ENCODE data around the gene DPY30.
A peak's percentile ranks its signal among the peaks of the same experiment; 100 is the strongest.

Gene DPY30

GRCh38 chr2:32009516-32010256 is 29.9 kb downstream of the DPY30 start:
- DNase-seq (ENCODE audit: low spot score), result peak; percentile 78

GRCh38 chr2:32008805-32009515 is 30.6 kb downstream of the DPY30 start:
- no peak for DNase-seq (ENCODE audit: low spot score)

GRCh38 chr2:32007121-32007391 is 32.5 kb downstream of the DPY30 start:
- no peak for DNase-seq (ENCODE audit: low spot score)

- DNase-seq (ENCODE audit: low spot score), result no peak
These were observed 34.1 kb downstream of the DPY30 start for GRCh38 chr2:32005371-32005976.

- no peak for DNase-seq (ENCODE audit: low spot score)
These were observed 35.8 kb downstream of the DPY30 start for GRCh38 chr2:32003791-32004190.

GRCh38 chr2:32002406-32002805 is 37.2 kb downstream of the DPY30 start:
- DNase-seq (ENCODE audit: low spot score), result no peak

GRCh38 chr2:31999438-31999837 is 40.2 kb downstream of the DPY30 start:
- DNase-seq (ENCODE audit: low spot score), result no peak

GRCh38 chr2:31998731-31999383 is 40.7 kb downstream of the DPY30 start:
- DNase-seq (ENCODE audit: low spot score), result no peak

- DNase-seq (ENCODE audit: low spot score), result no peak
These were observed 42.0 kb downstream of the DPY30 start for GRCh38 chr2:31997653-31998052.

GRCh38 chr2:31996571-31997150 is 42.9 kb downstream of the DPY30 start:
- no peak for DNase-seq (ENCODE audit: low spot score)

GRCh38 chr2:31992934-31993333 is 46.7 kb downstream of the DPY30 start:
- no peak for DNase-seq (ENCODE audit: low spot score)

GRCh38 chr2:31992025-31992579 is 47.5 kb downstream of the DPY30 start:
- DNase-seq (ENCODE audit: low spot score), result no peak

- no peak for DNase-seq (ENCODE audit: low spot score)
These were observed 49.7 kb downstream of the DPY30 start for GRCh38 chr2:31989946-31990345.

- DNase-seq (ENCODE audit: low spot score), result peak; percentile 62
These were observed 52.0 kb downstream of the DPY30 start for GRCh38 chr2:31987454-31988220.

GRCh38 chr2:31986906-31987305 is 52.7 kb downstream of the DPY30 start:
- no peak for DNase-seq (ENCODE audit: low spot score)

- no peak for DNase-seq (ENCODE audit: low spot score)
These were observed 55.7 kb downstream of the DPY30 start for GRCh38 chr2:31983762-31984467.

GRCh38 chr2:31980674-31981356 is 58.8 kb downstream of the DPY30 start:
- peak; percentile 53 for DNase-seq (ENCODE audit: low spot score)

- no peak for DNase-seq (ENCODE audit: low spot score)
These were observed 59.6 kb downstream of the DPY30 start for GRCh38 chr2:31979956-31980355.

- no peak for DNase-seq (ENCODE audit: low spot score)
These were observed 60.6 kb downstream of the DPY30 start for GRCh38 chr2:31979018-31979417.

- DNase-seq (ENCODE audit: low spot score), result no peak
These were observed 61.2 kb downstream of the DPY30 start for GRCh38 chr2:31978436-31978835.

All from AG20443 (cell line).